GM23338 (cell line): ENCODE results near the gene EFNB3. TPM values are rescaled to one million over a fixed set of nuclear protein-coding genes. Genes with fewer than 3 reads are reported as not detected.

ENCODE experiments used
- ATAC-seq: fragments of 200-7000 bp; cut with Tn5 transposase; 3 replicates; pipeline ENCODE4 v1.9.1; 2020
- DNase-seq: peaks from one replicate; pipeline ENCODE4 v3.0.0-alpha.2; 2015; ENCODE audit warnings: low spot score
- H2AFZ ChIP-seq: fragments of 200-600 bp; sonication (generic); 2 replicates; pipeline ENCODE4 v1.8.0; 2016; ENCODE audit warnings: antibody characterized with exemption, mild to moderate bottlenecking, moderate library complexity
- H3F3A ChIP-seq: fragments of 200-600 bp; sonication (generic); replicated peaks from 2 replicates; pipeline ENCODE4 v1.8.0; 2017; ENCODE audit warnings: antibody characterized with exemption, mixed run types, low read depth
- H3K27ac ChIP-seq: fragments of 200-600 bp; sonication (generic); 2 replicates; pipeline ENCODE4 v1.6.1; 2016; ENCODE audit warnings: low read depth
- H3K27me3 ChIP-seq: fragments of 200-600 bp; sonication (generic); 2 replicates; pipeline ENCODE4 v1.8.0; 2016; ENCODE audit warnings: mild to moderate bottlenecking, mixed run types, moderate library complexity; ENCODE audit not compliant: insufficient read depth
- H3K36me3 ChIP-seq: fragments of 200-600 bp; sonication (generic); 2 replicates; pipeline ENCODE4 v1.8.0; 2016; ENCODE audit warnings: mild to moderate bottlenecking; ENCODE audit not compliant: insufficient read depth
- H3K4me1 ChIP-seq: fragments of 200-600 bp; sonication (generic); 2 replicates; pipeline ENCODE4 v1.8.0; 2016; ENCODE audit warnings: mild to moderate bottlenecking, moderate library complexity; ENCODE audit not compliant: insufficient read depth
- H3K4me2 ChIP-seq: fragments of 200-600 bp; sonication (generic); 2 replicates; pipeline ENCODE4 v1.7.1; 2017; ENCODE audit warnings: mixed run types
- H3K4me3 ChIP-seq: fragments of 200-600 bp; sonication (generic); 2 replicates; pipeline ENCODE4 v1.6.1; 2016; ENCODE audit warnings: mixed run types
- H3K79me2 ChIP-seq: fragments of 200-600 bp; sonication (generic); replicated peaks from 2 replicates; pipeline ENCODE4 v1.8.0; 2017; ENCODE audit warnings: mild to moderate bottlenecking; ENCODE audit not compliant: insufficient read depth
- H3K9me2 ChIP-seq: fragments of 200-600 bp; sonication (generic); 2 replicates; pipeline ENCODE4 v1.8.0; 2017; ENCODE audit not compliant: insufficient read depth
- H4K20me1 ChIP-seq: fragments of 200-600 bp; sonication (generic); replicated peaks from 2 replicates; pipeline ENCODE4 v1.8.0; 2017; ENCODE audit warnings: mild to moderate bottlenecking; ENCODE audit not compliant: insufficient read depth
- H3K27ac Mint-ChIP-seq: 2 replicates; pipeline ENCODE4 v1.8.0; 2020; ENCODE audit warnings: inconsistent platforms, mild to moderate bottlenecking, moderate library complexity, mixed read lengths
- H3K27me3 Mint-ChIP-seq: 3 replicates; pipeline ENCODE4 v1.8.0; 2022; ENCODE audit warnings: low read depth, mild to moderate bottlenecking, moderate library complexity, mixed read lengths, inconsistent platforms; ENCODE audit not compliant: insufficient read depth, poor library complexity
- H3K36me3 Mint-ChIP-seq: 3 replicates; pipeline ENCODE4 v1.8.0; 2021; ENCODE audit warnings: low read depth, mild to moderate bottlenecking, inconsistent platforms, moderate library complexity, mixed read lengths
- H3K4me1 Mint-ChIP-seq: 3 replicates; pipeline ENCODE4 v1.8.0; 2020; ENCODE audit warnings: mild to moderate bottlenecking, inconsistent platforms, mixed read lengths
- H3K4me3 Mint-ChIP-seq: 3 replicates; pipeline ENCODE4 v1.8.0; 2021; ENCODE audit warnings: moderate library complexity, mild to moderate bottlenecking, inconsistent platforms, mixed read lengths
- H3K9me3 Mint-ChIP-seq: 3 replicates; pipeline ENCODE4 v1.8.0; 2020; ENCODE audit warnings: moderate library complexity, mild to moderate bottlenecking, inconsistent platforms, mixed read lengths
- CREB1 ChIP-seq: fragments of 250-450 bp; sonication (Bioruptor Pico); IDR thresholded peaks from 2 replicates; pipeline ENCODE4 v1.5.0; 2020; ENCODE audit warnings: low read depth, mild to moderate bottlenecking, moderate library complexity
- EZH2 ChIP-seq: fragments of 200-600 bp; sonication (generic); IDR thresholded peaks from one replicate; pipeline ENCODE4 v1.8.0; 2017; ENCODE audit warnings: antibody characterized with exemption, mild to moderate bottlenecking, low read depth; ENCODE audit not compliant: unreplicated experiment
- EZH2phosphoT487 ChIP-seq: fragments of 200-600 bp; sonication (generic); IDR thresholded peaks from one replicate; pipeline ENCODE4 v1.8.1; 2018; ENCODE audit warnings: antibody characterized with exemption; ENCODE audit not compliant: unreplicated experiment
- JUNB ChIP-seq: IDR thresholded peaks from one replicate; pipeline ENCODE4 v1.6.1; 2016; ENCODE audit warnings: antibody characterized with exemption; ENCODE audit not compliant: unreplicated experiment
- NANOG ChIP-seq: IDR thresholded peaks from 2 replicates; pipeline ENCODE4 v1.6.1; 2016; ENCODE audit warnings: antibody characterized with exemption, borderline replicate concordance
- POLR2AphosphoS5 ChIP-seq: IDR thresholded peaks from 2 replicates; pipeline ENCODE4 v1.6.1; 2016; ENCODE audit warnings: antibody characterized with exemption, low read depth
- STAT1 ChIP-seq: IDR thresholded peaks from one replicate; pipeline ENCODE4 v1.6.1; 2016; ENCODE audit warnings: antibody characterized with exemption; ENCODE audit not compliant: unreplicated experiment
- ZNF114 ChIP-seq: fragments of 250-450 bp; sonication (Bioruptor Pico); IDR thresholded peaks from 2 replicates; pipeline ENCODE4 v1.5.0; 2020; ENCODE audit warnings: mild to moderate bottlenecking, moderate library complexity
- ZNF331 ChIP-seq: fragments of 250-450 bp; sonication (Bioruptor Pico); IDR thresholded peaks from 2 replicates; pipeline ENCODE4 v1.5.0; 2020; ENCODE audit warnings: low read depth, mild to moderate bottlenecking, moderate library complexity
- polyA plus RNA-seq: library from polyadenylated mRNA; unstranded; fragments of >200 nt; fragmentation: Nextera tagmentation; extraction: Ambion mirVana; gene quantifications from 2 replicates; pipeline ENCODE4 v1.2.1, GENCODE V29; 2016
- total RNA-seq: library from RNA; depleted of rRNA; stranded (reverse); fragments of >200 nt; shearing (Covaris generic); gene quantifications from 2 replicates; pipeline ENCODE4 v1.2.3, GENCODE V29; 2014
- TF ChIP-seq, protein P1 (sequence below): fragments of 250-450 bp; sonication (Bioruptor Pico); IDR thresholded peaks from 2 replicates; pipeline ENCODE4 v1.5.0; 2020; ENCODE audit warnings: mild to moderate bottlenecking, moderate library complexity
- TF ChIP-seq, protein P2 (sequence below), 2 experiments: fragments of 200-600 bp in 1 of 2; sonication (generic) in 1 of 2; conservative IDR thresholded peaks; 2 replicates each; pipeline versions ENCODE4 v1.5.1 to v1.6.1; 2016 to 2017; ENCODE audit warnings: antibody characterized with exemption in 2 of 2, low read depth in 2 of 2, mild to moderate bottlenecking in 2 of 2, moderate library complexity in 1 of 2
- TF ChIP-seq, protein P3 (sequence below): IDR thresholded peaks from one replicate; pipeline ENCODE4 v1.6.1; 2018; ENCODE audit warnings: antibody characterized with exemption; ENCODE audit not compliant: unreplicated experiment
- TF ChIP-seq, protein P4 (sequence below): IDR thresholded peaks from 2 replicates; pipeline ENCODE4 v1.6.1; 2016; ENCODE audit warnings: antibody characterized with exemption

EFNB3 gene
- total and polyA plus RNA-seq, 2 experiments from 2014 or later = 4.2 to 11.5 TPM

DNA sequence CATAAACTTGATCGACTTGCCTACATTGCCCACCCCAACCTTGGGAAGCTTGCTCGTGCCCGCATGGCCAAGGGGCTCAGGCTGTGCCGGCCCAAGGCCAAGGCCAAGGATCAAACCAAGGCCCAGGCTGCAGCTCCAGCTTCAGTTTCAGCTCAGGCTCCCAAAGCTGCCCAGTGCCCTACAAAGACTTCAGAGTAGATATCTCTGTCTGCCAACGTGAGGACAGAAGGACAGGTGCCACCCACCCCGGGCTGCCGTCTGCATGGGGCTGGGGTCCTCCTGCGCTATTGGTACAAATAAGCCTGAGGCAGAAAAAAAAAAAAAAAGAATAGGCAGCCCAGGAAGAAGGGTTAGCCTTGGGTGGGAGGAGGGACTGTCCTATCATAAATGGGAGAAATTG, 49.7 kb downstream of the EFNB3 start:
- no peak overlapping the region for H3K27ac ChIP-seq
- no peaks in the 10 kb centered on the region for H3K9me3 Mint-ChIP-seq
- no peaks in the 10 kb centered on the region for H3K9me2 ChIP-seq
- no peaks in the 10 kb centered on the region for H3K79me2 ChIP-seq
- peak overlapping the region; percentile 88; the same call in 1 of the 2 replicates for H2AFZ ChIP-seq
- H3K27me3 Mint-ChIP-seq = peaks cover 9% of the 10 kb centered on the region
- DNase-seq (no peak), ATAC-seq (no peak)
- no peaks in the 10 kb centered on the region for H3K36me3 ChIP-seq
- no peak overlapping the region for H3K4me3 Mint-ChIP-seq
- no peak overlapping the region for H3K27ac Mint-ChIP-seq
- peaks cover 6% of the 10 kb centered on the region for H3K4me1 Mint-ChIP-seq
- H3K27me3 ChIP-seq = no peaks in the 10 kb centered on the region
- no peaks in the 10 kb centered on the region for H3F3A ChIP-seq
- peaks cover under 1% of the 10 kb centered on the region; the same call in 1 of the 2 replicates for H4K20me1 ChIP-seq
- no peaks in the 10 kb centered on the region for H3K36me3 Mint-ChIP-seq
- no peaks in the 10 kb centered on the region for H3K4me1 ChIP-seq
- H3K4me3 ChIP-seq = no peak overlapping the region
- H3K4me2 ChIP-seq = no peak overlapping the region
- TF ChIP-seq STAT1 (no peak), EZH2phosphoT487 (no peak), CREB1 (CRISPR knock-in tag) (no peak), NANOG (no peak), EZH2 (no peak), POLR2AphosphoS5 (no peak), JUNB (no peak), ZNF331 (no peak), ZNF114 (CRISPR knock-in tag) (no peak)
- TF ChIP-seq, protein P1, sequence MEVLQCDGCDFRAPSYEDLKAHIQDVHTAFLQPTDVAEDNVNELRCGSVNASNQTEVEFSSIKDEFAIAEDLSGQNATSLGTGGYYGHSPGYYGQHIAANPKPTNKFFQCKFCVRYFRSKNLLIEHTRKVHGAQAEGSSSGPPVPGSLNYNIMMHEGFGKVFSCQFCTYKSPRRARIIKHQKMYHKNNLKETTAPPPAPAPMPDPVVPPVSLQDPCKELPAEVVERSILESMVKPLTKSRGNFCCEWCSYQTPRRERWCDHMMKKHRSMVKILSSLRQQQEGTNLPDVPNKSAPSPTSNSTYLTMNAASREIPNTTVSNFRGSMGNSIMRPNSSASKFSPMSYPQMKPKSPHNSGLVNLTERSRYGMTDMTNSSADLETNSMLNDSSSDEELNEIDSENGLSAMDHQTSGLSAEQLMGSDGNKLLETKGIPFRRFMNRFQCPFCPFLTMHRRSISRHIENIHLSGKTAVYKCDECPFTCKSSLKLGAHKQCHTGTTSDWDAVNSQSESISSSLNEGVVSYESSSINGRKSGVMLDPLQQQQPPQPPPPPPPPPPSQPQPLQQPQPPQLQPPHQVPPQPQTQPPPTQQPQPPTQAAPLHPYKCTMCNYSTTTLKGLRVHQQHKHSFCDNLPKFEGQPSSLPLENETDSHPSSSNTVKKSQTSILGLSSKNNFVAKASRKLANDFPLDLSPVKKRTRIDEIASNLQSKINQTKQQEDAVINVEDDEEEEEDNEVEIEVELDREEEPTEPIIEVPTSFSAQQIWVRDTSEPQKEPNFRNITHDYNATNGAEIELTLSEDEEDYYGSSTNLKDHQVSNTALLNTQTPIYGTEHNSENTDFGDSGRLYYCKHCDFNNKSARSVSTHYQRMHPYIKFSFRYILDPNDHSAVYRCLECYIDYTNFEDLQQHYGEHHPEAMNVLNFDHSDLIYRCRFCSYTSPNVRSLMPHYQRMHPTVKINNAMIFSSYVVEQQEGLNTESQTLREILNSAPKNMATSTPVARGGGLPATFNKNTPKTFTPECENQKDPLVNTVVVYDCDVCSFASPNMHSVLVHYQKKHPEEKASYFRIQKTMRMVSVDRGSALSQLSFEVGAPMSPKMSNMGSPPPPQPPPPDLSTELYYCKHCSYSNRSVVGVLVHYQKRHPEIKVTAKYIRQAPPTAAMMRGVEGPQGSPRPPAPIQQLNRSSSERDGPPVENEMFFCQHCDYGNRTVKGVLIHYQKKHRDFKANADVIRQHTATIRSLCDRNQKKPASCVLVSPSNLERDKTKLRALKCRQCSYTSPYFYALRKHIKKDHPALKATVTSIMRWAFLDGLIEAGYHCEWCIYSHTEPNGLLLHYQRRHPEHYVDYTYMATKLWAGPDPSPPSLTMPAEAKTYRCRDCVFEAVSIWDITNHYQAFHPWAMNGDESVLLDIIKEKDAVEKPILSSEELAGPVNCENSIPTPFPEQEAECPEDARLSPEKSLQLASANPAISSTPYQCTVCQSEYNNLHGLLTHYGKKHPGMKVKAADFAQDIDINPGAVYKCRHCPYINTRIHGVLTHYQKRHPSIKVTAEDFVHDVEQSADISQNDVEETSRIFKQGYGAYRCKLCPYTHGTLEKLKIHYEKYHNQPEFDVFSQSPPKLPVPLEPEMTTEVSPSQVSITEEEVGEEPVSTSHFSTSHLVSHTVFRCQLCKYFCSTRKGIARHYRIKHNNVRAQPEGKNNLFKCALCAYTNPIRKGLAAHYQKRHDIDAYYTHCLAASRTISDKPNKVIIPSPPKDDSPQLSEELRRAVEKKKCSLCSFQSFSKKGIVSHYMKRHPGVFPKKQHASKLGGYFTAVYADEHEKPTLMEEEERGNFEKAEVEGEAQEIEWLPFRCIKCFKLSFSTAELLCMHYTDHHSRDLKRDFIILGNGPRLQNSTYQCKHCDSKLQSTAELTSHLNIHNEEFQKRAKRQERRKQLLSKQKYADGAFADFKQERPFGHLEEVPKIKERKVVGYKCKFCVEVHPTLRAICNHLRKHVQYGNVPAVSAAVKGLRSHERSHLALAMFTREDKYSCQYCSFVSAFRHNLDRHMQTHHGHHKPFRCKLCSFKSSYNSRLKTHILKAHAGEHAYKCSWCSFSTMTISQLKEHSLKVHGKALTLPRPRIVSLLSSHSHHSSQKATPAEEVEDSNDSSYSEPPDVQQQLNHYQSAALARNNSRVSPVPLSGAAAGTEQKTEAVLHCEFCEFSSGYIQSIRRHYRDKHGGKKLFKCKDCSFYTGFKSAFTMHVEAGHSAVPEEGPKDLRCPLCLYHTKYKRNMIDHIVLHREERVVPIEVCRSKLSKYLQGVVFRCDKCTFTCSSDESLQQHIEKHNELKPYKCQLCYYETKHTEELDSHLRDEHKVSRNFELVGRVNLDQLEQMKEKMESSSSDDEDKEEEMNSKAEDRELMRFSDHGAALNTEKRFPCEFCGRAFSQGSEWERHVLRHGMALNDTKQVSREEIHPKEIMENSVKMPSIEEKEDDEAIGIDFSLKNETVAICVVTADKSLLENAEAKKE = no peak
- TF ChIP-seq, protein P2, sequence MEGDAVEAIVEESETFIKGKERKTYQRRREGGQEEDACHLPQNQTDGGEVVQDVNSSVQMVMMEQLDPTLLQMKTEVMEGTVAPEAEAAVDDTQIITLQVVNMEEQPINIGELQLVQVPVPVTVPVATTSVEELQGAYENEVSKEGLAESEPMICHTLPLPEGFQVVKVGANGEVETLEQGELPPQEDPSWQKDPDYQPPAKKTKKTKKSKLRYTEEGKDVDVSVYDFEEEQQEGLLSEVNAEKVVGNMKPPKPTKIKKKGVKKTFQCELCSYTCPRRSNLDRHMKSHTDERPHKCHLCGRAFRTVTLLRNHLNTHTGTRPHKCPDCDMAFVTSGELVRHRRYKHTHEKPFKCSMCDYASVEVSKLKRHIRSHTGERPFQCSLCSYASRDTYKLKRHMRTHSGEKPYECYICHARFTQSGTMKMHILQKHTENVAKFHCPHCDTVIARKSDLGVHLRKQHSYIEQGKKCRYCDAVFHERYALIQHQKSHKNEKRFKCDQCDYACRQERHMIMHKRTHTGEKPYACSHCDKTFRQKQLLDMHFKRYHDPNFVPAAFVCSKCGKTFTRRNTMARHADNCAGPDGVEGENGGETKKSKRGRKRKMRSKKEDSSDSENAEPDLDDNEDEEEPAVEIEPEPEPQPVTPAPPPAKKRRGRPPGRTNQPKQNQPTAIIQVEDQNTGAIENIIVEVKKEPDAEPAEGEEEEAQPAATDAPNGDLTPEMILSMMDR (conservative IDR thresholded peaks at IDR 0.05; ENCODE audit: low read depth in 2 of 2) = no peak
- TF ChIP-seq, protein P3, sequence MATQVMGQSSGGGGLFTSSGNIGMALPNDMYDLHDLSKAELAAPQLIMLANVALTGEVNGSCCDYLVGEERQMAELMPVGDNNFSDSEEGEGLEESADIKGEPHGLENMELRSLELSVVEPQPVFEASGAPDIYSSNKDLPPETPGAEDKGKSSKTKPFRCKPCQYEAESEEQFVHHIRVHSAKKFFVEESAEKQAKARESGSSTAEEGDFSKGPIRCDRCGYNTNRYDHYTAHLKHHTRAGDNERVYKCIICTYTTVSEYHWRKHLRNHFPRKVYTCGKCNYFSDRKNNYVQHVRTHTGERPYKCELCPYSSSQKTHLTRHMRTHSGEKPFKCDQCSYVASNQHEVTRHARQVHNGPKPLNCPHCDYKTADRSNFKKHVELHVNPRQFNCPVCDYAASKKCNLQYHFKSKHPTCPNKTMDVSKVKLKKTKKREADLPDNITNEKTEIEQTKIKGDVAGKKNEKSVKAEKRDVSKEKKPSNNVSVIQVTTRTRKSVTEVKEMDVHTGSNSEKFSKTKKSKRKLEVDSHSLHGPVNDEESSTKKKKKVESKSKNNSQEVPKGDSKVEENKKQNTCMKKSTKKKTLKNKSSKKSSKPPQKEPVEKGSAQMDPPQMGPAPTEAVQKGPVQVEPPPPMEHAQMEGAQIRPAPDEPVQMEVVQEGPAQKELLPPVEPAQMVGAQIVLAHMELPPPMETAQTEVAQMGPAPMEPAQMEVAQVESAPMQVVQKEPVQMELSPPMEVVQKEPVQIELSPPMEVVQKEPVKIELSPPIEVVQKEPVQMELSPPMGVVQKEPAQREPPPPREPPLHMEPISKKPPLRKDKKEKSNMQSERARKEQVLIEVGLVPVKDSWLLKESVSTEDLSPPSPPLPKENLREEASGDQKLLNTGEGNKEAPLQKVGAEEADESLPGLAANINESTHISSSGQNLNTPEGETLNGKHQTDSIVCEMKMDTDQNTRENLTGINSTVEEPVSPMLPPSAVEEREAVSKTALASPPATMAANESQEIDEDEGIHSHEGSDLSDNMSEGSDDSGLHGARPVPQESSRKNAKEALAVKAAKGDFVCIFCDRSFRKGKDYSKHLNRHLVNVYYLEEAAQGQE = no peak
- TF ChIP-seq, protein P4, sequence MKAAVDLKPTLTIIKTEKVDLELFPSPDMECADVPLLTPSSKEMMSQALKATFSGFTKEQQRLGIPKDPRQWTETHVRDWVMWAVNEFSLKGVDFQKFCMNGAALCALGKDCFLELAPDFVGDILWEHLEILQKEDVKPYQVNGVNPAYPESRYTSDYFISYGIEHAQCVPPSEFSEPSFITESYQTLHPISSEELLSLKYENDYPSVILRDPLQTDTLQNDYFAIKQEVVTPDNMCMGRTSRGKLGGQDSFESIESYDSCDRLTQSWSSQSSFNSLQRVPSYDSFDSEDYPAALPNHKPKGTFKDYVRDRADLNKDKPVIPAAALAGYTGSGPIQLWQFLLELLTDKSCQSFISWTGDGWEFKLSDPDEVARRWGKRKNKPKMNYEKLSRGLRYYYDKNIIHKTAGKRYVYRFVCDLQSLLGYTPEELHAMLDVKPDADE = no peak
